KOPT-K1 (cell line): ENCODE data around the gene VPS18.
A peak's percentile ranks its signal among the peaks of the same experiment; 100 is the strongest.

ENCODE experiments used
- H3K27ac ChIP-seq: fragments of 200-600 bp; sonication (generic); 2 replicates; pipeline ENCODE4 v1.5.1; 2016; ENCODE audit warnings: antibody characterized with exemption, mild to moderate bottlenecking, low read depth, low read length; ENCODE audit not compliant: poor library complexity, severe bottlenecking
- H3K36me3 ChIP-seq: fragments of 200-600 bp; sonication (generic); 2 replicates; pipeline ENCODE4 v1.5.1; 2017; ENCODE audit warnings: antibody characterized with exemption, mild to moderate bottlenecking, low read length, moderate library complexity; ENCODE audit not compliant: insufficient read depth
- H3K9me3 ChIP-seq: fragments of 200-600 bp; sonication (generic); 2 replicates; pipeline ENCODE4 v1.5.1; 2017; ENCODE audit warnings: antibody characterized with exemption, low read length, mild to moderate bottlenecking; ENCODE audit not compliant: insufficient read depth, poor library complexity, severe bottlenecking

VPS18 gene

DNA sequence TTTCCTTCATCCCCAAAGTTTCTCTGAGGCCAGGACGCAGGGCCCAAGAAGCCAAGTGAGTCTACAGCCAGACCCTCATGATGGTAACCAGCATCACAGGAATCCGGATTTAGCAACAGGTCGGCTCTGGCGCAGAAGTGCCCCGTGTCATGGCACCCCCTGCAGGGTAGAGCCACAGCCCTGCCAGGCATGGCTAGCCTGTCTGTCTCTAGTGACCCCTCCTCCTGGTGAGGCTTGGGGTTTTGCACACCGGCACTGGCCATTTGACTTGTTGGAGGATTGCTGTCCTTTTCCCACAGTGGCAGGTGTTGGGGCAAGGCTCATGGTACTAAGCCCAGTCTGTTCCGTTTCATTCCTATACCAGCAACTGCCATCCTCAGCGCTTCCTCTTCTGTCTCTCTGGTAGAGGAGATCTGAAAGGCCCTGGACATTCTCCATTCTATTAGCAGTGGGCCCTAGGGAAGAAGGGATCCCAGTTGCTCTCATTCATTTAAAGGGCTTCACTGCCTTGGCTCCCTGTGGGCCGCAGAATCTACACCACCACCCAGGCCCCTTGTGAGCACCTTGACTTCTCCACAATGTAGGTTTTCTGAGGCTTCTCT is 49.6 kb downstream of the VPS18 start:
- Histone ChIP-seq H3K36me3 (no peaks in the 10 kb centered on the region), H3K9me3 (no peaks in the 10 kb centered on the region), H3K27ac (no peak overlapping the region)

DNA sequence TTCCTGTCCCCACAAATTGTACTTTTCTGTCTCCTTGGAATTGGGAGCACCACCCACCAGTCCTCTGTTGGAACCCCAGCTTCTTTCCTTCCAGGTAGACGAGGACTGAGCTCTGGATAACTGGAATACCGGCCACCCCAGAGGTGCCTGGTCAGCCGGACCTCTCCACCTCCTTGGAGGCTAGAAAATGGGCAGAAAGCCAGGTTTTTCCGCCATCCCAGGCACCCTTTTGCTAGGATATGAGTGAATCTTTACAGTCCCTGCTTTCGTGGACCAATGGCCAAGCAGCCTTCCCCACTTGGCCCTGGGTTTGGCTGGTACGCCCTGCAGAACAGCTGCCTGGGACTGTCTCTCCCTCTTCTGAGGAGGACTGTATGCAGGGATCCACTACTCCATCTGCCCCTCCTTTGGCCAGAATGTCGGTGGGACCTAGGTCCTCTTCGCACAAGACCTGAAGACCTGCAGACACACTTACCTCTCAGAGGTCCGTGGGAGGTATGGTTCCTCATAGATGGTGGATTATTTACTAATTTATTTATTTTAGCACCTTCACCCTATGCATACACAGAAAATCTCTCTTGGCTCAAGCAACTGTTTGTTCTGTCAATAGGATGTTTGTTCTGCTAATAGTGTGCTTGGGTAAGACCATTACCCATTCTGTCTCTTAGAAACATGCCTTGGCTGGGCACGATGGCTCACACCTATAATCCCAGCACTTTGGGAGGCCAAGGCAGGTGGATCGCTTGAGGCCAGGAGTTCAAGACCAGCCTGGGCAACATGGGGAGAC is 50.5 kb downstream of the VPS18 start:
- H3K9me3 ChIP-seq: no peaks in the 10 kb centered on the region
- H3K27ac ChIP-seq: no peak overlapping the region
- no peaks in the 10 kb centered on the region for H3K36me3 ChIP-seq

DNA sequence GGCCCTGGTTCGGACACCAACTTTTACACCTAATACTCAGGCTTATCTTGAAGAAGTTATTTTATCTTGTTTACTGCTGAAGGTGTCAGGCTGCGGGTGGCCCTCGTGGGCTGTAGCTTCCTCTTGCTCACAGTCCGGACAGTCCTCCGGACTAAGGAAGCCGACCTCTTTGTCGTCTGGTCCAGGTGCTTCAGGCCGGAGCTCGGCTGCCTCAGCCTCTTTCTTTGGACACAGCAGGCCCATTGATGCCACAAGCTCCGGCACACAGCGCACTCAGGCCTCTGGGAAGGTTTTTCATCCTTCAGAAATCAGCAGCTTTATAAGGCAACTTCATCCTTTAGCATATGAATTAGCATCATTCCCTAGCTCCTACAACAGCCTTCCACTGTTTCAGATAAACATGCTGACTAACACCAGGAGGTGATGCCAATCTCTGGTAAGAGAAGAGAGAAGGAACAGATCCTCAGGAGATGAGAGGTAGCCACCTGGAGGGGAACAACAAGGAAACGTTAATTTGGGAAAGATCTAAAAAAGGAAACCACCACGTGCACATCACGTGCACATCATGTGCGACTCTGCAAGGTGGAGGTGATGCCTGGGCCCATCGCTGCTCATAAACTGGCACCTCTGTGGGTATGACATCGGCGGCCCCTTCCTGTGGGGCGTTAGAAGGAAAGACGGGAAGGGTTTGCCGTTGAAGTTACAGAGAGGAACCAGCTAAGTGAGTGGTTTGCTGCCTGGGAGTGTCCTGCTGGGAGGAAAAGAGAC is 54.6 kb downstream of the VPS18 start:
- no peak overlapping the region for H3K27ac ChIP-seq
- H3K9me3 ChIP-seq: no peaks in the 10 kb centered on the region
- H3K36me3 ChIP-seq: no peaks in the 10 kb centered on the region

DNA sequence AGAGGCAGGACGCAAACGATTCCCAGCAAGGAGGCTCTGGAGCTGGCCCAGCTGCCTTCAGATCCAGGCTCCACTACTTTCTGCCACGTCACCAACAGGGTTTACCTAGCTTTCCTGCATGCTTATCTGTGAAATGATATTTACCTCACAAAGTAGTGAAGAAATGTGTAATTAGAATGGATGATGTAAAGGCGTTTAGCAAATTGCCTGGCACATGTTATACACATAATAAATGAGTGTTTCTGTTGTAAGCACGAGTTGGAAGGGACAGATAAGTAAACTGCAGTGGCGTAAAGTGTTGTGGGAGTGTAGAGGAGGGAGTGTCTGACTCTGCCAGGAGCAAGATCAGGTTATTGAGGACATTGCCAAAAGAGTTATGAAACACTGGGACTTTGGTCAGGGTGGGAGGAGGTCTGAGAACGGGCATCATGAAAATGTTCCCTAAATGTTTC is 55.5 kb downstream of the VPS18 start:
- H3K36me3 ChIP-seq: no peaks in the 10 kb centered on the region
- no peak overlapping the region for H3K27ac ChIP-seq
- H3K9me3 ChIP-seq: no peaks in the 10 kb centered on the region

DNA sequence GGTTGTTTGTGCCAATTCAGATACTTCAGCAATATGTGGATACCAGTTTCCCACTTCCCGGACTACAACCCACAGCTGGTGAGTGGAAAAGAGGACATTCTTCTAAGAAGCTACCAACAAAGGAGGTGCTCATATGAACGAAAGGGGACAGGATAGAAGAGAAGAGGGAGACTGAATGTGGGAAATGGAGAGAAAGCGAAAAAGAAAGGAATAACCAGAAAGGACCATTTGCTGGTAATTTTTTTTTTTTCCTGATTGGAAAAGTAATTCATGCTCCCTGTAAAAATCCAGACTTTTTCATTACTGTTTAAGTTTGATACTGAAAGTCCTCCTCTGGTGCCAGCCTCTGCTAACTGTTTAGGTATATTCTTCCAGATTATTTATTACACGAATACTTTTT is 57.5 kb downstream of the VPS18 start:
- no peaks in the 10 kb centered on the region for H3K36me3 ChIP-seq
- no peak overlapping the region for H3K27ac ChIP-seq
- no peaks in the 10 kb centered on the region for H3K9me3 ChIP-seq

DNA sequence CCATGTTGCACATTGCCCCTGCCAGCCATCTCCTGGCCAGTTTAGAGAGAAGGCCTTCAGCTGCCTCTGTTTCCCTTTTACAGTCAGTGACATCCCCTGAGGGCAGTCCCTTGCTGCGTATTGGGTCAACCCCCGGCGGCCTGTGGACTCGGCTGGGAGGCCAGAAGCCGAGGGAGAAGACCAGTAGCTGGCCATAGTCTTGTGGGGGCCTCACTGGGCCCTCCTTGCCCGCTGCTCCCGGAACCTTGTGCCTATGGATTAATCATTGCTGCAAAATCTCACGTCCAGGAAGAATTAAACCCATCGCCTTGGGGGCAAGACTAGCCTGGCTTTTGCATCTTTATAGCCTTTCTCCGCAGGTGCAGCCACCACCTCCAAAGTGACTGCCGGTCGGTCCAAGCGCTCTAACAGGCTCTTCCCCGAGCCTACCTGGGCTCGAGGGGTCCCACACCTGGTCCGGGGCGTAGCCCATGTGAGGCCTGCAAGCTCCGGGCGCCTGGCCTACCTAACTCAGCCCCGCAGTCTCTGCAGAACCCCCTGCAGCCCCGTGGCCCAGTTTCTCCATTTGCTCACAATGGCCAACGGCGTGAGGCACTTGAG is 58.2 kb downstream of the VPS18 start:
- H3K9me3 ChIP-seq: no peaks in the 10 kb centered on the region
- peak overlapping the region; percentile 68 for H3K27ac ChIP-seq
- H3K36me3 ChIP-seq: no peaks in the 10 kb centered on the region

DNA sequence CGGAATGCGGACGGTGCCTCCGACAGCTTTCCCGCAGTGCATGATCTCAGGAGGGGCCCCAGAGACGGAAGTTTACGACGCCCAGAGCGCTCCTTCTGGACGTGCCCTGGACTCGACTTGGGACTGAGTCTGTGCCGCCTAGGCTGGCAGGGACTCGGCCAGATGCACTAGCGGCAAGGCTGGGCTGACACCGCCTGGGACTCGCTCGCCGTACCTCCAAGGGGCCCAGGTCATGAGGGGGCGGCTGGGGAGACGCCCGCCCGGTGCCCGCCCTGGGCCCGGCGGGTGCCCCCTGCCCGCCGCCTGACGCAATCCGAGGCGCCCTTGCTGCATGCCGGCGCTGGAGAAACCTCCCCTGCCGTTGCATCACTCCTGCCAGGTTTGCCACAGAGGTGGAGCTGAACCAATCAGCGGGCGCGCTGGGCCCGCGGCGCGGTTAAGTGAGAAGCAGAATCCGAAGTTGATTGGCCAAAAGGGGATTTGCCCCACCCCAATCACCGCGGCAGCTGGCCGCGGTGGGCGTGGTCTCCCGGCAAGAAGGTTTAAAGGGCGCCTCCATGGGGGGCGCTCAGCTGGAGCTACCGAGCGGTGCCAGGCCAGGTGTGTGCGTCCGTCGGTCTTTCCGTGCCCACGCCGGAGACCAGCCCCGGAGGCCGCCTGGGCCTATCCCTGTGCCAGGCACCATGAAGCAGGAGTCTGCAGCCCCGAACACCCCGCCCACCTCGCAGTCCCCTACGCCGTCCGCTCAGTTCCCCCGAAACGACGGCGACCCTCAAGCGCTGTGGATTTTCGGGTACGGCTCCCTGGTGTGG is 58.9 kb downstream of the VPS18 start, which contains the start of gene CHAC1:
Gene CHAC1, plus strand, starts transcription at position 571 of the 812 bp plus-strand sequence. Its CDS starts 113 bp downstream, at position 684.
- H3K27ac ChIP-seq: peak within 1 kb of the TSS; percentile 68
- no peaks in the 10 kb centered on the region for H3K9me3 ChIP-seq
- H3K36me3 ChIP-seq: no peaks in the 10 kb centered on the region
